PFSK-1 (cell line): Measurements from ENCODE around the gene NRDC.

Experiments
- FOXP2 ChIP-seq: optimal IDR thresholded peaks from 2 replicates; pipeline ENCODE3; 2011; ENCODE audit warnings: borderline replicate concordance, control low read depth, inconsistent platforms; ENCODE audit not compliant: insufficient read depth; ENCODE audit errors: extremely low read length, extremely low read depth
- POLR2AphosphoS5 ChIP-seq: IDR thresholded peaks from 2 replicates; pipeline ENCODE4 v1.6.1; 2012; ENCODE audit warnings: low read depth, mild to moderate bottlenecking, control low read depth, low read length, moderate library complexity
- SIN3A ChIP-seq: IDR thresholded peaks from 2 replicates; pipeline ENCODE4 v1.6.1; 2012; ENCODE audit warnings: mild to moderate bottlenecking, low read length, moderate library complexity, borderline replicate concordance; ENCODE audit not compliant: insufficient read depth
- TAF1 ChIP-seq: IDR thresholded peaks from 2 replicates; pipeline ENCODE4 v1.6.1; 2012; ENCODE audit warnings: low read length, control low read depth, borderline replicate concordance; ENCODE audit not compliant: insufficient read depth
- TF ChIP-seq, protein P1 (sequence below), 2 experiments: IDR thresholded peaks; 2 replicates each; pipeline versions ENCODE4 v1.6.1 to v1.8.0; 2011 to 2012; ENCODE audit warnings: low read depth in 2 of 2, low read length in 2 of 2, control low read depth in 1 of 2, inconsistent platforms in 1 of 2, mild to moderate bottlenecking in 1 of 2, moderate library complexity in 1 of 2; ENCODE audit not compliant: insufficient read depth in 1 of 2

Gene NRDC

GRCh38 chr1:51754666-51755065, 123.9 kb downstream of the NRDC start:
- TF ChIP-seq SIN3A (no peak), FOXP2 (no peak), POLR2AphosphoS5 (no peak), TAF1 (no peak)
- TF ChIP-seq, protein P1, sequence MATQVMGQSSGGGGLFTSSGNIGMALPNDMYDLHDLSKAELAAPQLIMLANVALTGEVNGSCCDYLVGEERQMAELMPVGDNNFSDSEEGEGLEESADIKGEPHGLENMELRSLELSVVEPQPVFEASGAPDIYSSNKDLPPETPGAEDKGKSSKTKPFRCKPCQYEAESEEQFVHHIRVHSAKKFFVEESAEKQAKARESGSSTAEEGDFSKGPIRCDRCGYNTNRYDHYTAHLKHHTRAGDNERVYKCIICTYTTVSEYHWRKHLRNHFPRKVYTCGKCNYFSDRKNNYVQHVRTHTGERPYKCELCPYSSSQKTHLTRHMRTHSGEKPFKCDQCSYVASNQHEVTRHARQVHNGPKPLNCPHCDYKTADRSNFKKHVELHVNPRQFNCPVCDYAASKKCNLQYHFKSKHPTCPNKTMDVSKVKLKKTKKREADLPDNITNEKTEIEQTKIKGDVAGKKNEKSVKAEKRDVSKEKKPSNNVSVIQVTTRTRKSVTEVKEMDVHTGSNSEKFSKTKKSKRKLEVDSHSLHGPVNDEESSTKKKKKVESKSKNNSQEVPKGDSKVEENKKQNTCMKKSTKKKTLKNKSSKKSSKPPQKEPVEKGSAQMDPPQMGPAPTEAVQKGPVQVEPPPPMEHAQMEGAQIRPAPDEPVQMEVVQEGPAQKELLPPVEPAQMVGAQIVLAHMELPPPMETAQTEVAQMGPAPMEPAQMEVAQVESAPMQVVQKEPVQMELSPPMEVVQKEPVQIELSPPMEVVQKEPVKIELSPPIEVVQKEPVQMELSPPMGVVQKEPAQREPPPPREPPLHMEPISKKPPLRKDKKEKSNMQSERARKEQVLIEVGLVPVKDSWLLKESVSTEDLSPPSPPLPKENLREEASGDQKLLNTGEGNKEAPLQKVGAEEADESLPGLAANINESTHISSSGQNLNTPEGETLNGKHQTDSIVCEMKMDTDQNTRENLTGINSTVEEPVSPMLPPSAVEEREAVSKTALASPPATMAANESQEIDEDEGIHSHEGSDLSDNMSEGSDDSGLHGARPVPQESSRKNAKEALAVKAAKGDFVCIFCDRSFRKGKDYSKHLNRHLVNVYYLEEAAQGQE (IDR thresholded peaks at IDR 0.05; ENCODE audit: insufficient read depth in 1 of 2, low read depth in 2 of 2, low read length in 2 of 2): no peak

GRCh38 chr1:51753969-51754368, 124.6 kb downstream of the NRDC start:
- TF ChIP-seq TAF1: no peak
- TF ChIP-seq, protein P1 (IDR thresholded peaks at IDR 0.05; ENCODE audit: insufficient read depth in 1 of 2, low read depth in 2 of 2, low read length in 2 of 2): no peak
- no peak for TF ChIP-seq SIN3A
- no peak for TF ChIP-seq FOXP2
- no peak for TF ChIP-seq POLR2AphosphoS5

DNA sequence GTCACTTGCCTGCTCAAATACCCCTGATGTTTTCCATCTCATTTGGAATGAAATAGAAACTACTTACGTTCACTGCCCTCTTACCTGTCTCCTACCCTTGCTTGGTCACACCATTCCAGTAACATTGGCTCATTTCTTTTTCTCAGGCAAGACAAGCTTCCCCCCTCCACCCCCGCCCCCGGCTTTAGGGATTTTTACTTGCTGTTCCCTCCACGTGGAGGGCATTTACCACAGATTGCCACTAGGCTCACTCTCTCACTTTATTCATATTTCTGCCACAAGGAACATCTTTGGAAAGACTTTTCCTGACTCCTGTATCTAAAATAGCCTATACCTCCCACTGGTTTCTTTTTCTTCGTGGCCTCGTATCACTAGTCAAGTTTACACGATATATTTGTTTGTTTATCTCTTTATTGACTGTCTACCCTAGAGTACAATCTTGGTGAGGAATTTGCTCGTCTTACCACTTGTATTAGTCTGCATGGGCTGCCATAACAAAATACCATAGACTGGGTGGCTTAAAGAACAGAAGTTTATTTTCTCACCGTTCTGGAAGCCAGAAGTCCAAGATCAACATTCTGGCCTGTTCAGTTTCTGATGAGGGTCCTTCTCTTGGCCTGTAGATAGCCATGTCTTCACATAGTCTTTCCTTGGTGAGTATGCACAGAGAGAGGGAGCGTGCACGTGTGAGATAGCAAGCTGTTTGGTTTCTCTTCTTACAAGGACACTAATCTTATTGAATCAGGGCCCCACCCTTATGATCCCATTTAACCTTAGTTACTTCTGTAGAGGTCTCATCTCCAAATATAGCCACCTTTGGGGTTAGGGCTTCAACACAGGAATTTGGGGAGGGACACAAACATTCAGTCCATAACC, 126.2 kb downstream of the NRDC start:
- TF ChIP-seq SIN3A: no peak
- no peak for TF ChIP-seq POLR2AphosphoS5
- TF ChIP-seq, protein P1 (IDR thresholded peaks at IDR 0.05; ENCODE audit: insufficient read depth in 1 of 2, low read depth in 2 of 2, low read length in 2 of 2): no peak
- TF ChIP-seq FOXP2: no peak
- no peak for TF ChIP-seq TAF1

GRCh38 chr1:51750729-51751128, 127.8 kb downstream of the NRDC start:
- TF ChIP-seq POLR2AphosphoS5 (no peak), SIN3A (no peak), TAF1 (no peak), FOXP2 (no peak)
- TF ChIP-seq, protein P1 (IDR thresholded peaks at IDR 0.05; ENCODE audit: insufficient read depth in 1 of 2, low read depth in 2 of 2, low read length in 2 of 2): no peak

DNA sequence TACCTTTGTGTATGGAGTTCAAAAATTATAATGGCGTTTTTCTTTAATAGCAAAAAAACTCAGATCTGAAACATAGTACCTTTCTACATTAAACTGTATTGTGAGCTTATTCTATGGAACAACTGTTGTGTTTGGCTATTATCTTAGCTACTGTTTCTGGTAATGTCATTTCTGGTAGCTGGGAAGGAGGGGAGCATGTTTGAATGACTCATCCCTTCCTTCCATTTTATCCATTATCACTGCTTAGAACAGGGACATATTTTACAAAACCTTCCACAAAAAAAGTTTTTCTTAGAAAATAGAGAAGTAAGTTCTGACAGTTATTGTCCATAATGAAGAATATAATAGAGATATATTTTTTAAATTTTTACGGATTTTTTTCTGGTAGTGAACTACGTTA, 128.3 kb downstream of the NRDC start:
- TF ChIP-seq POLR2AphosphoS5 (no peak), FOXP2 (no peak), TAF1 (no peak), SIN3A (no peak)
- TF ChIP-seq, protein P1 (IDR thresholded peaks at IDR 0.05; ENCODE audit: insufficient read depth in 1 of 2, low read depth in 2 of 2, low read length in 2 of 2): no peak
